Mammary epithelial cell (primary cell): ENCODE results near the gene ZNF76.
"Not testable (repeated sequence)": the region's sequence is repeated elsewhere in the genome, so short reads cannot be mapped to it uniquely, and the experiment has no call there.

ENCODE experiments used
- EZH2 ChIP-seq: IDR thresholded peaks from 2 replicates; pipeline ENCODE4 v1.6.1; 2012; ENCODE audit warnings: low read length, inconsistent platforms, borderline replicate concordance
- TF ChIP-seq, protein P1 (sequence below), 2 donors: IDR thresholded peaks in 1 of 2; conservative IDR thresholded peaks in 1 of 2; 2 replicates each; pipeline ENCODE4 v1.5.1; 2011 to 2012; ENCODE audit warnings: inconsistent platforms in 2 of 2, low read length in 2 of 2, mild to moderate bottlenecking in 2 of 2, control low read depth in 1 of 2, low read depth in 1 of 2; ENCODE audit not compliant: insufficient read depth in 1 of 2; ENCODE audit errors: extremely low read depth in 1 of 2

DNA sequence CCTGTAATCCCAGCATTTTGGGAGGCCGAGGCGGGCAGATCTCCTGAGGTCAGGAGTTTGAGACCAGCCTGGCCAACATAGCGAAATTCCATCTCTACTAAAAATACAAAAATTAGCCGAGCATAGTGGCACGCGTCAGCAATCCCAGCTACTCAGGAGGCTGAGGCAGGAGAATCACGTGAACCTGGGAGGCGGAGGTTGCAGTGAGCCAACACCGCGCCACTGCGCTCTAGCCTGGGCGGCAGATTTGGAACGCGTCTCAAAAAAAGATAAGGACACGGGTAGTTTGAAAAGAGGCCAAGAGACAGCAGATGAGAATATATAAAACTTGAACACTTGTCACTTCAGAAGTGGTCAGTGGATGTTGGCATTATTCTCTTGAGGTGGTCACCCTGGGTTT, 47.6 kb downstream of the ZNF76 start:
- not testable (repeated sequence) for TF ChIP-seq EZH2
- TF ChIP-seq, protein P1, sequence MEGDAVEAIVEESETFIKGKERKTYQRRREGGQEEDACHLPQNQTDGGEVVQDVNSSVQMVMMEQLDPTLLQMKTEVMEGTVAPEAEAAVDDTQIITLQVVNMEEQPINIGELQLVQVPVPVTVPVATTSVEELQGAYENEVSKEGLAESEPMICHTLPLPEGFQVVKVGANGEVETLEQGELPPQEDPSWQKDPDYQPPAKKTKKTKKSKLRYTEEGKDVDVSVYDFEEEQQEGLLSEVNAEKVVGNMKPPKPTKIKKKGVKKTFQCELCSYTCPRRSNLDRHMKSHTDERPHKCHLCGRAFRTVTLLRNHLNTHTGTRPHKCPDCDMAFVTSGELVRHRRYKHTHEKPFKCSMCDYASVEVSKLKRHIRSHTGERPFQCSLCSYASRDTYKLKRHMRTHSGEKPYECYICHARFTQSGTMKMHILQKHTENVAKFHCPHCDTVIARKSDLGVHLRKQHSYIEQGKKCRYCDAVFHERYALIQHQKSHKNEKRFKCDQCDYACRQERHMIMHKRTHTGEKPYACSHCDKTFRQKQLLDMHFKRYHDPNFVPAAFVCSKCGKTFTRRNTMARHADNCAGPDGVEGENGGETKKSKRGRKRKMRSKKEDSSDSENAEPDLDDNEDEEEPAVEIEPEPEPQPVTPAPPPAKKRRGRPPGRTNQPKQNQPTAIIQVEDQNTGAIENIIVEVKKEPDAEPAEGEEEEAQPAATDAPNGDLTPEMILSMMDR (conservative IDR thresholded peaks at IDR 0.05 in 1 of 2, IDR thresholded peaks at IDR 0.05 in 1 of 2; ENCODE audit: extremely low read depth in 1 of 2, insufficient read depth in 1 of 2, low read depth in 1 of 2, low read length in 2 of 2), result not testable (repeated sequence)
